Measurements from ENCODE around the gene SHISA9.

SHISA9 gene

GRCh38 chr16:13178318-13178717 is 276.9 kb downstream of the SHISA9 start:
- DNase-seq (ENCODE audit: low read depth) = no peak

- DNase-seq (ENCODE audit: low read depth) = no peak
These were observed 280.0 kb downstream of the SHISA9 start for GRCh38 chr16:13181432-13181831.

GRCh38 chr16:13186813-13187212 is 285.4 kb downstream of the SHISA9 start:
- DNase-seq (ENCODE audit: low read depth) = no peak

- DNase-seq (ENCODE audit: low read depth) = no peak
These were observed 287.9 kb downstream of the SHISA9 start for GRCh38 chr16:13189250-13189649.

- DNase-seq (ENCODE audit: low read depth) = no peak
These were observed 292.3 kb downstream of the SHISA9 start for GRCh38 chr16:13193721-13194120.

GRCh38 chr16:13194766-13195165 is 293.4 kb downstream of the SHISA9 start:
- no peak for DNase-seq (ENCODE audit: low read depth)

GRCh38 chr16:13203725-13204124 is 302.3 kb downstream of the SHISA9 start:
- DNase-seq (ENCODE audit: low read depth) = no peak

- no peak for DNase-seq (ENCODE audit: low read depth)
These were observed 304.0 kb downstream of the SHISA9 start for GRCh38 chr16:13205352-13205751.

- no peak for DNase-seq (ENCODE audit: low read depth)
These were observed 305.2 kb downstream of the SHISA9 start for GRCh38 chr16:13206606-13207005.

- no peak for DNase-seq (ENCODE audit: low read depth)
These were observed 305.8 kb downstream of the SHISA9 start for GRCh38 chr16:13207151-13207550.

- DNase-seq (ENCODE audit: low read depth) = no peak
These were observed 322.3 kb downstream of the SHISA9 start for GRCh38 chr16:13223666-13224065.

GRCh38 chr16:13229039-13229438 is 327.6 kb downstream of the SHISA9 start:
- no peak for DNase-seq (ENCODE audit: low read depth)

- no peak for DNase-seq (ENCODE audit: low read depth)
These were observed 330.0 kb downstream of the SHISA9 start for GRCh38 chr16:13231365-13231764.

GRCh38 chr16:13234999-13235398 is 333.6 kb downstream of the SHISA9 start:
- no peak for DNase-seq (ENCODE audit: low read depth)

GRCh38 chr16:13236308-13236707 is 334.9 kb downstream of the SHISA9 start:
- DNase-seq (ENCODE audit: low read depth) = no peak

- no peak for DNase-seq (ENCODE audit: low read depth)
These were observed 336.8 kb downstream of the SHISA9 start for GRCh38 chr16:13238182-13238581.

GRCh38 chr16:13242201-13242600 is 340.8 kb downstream of the SHISA9 start:
- no peak for DNase-seq (ENCODE audit: low read depth)

GRCh38 chr16:13244770-13245169 is 343.4 kb downstream of the SHISA9 start:
- DNase-seq (ENCODE audit: low read depth) = no peak

- no peak for DNase-seq (ENCODE audit: low read depth)
These were observed 344.4 kb downstream of the SHISA9 start for GRCh38 chr16:13245713-13246377.

- DNase-seq (ENCODE audit: low read depth) = no peak
These were observed 353.7 kb downstream of the SHISA9 start for GRCh38 chr16:13254998-13255614.

GRCh38 chr16:13262270-13263090 is 361.1 kb downstream of the SHISA9 start:
- DNase-seq (ENCODE audit: low read depth) = no peak

GRCh38 chr16:13264749-13265552 is 363.6 kb downstream of the SHISA9 start:
- no peak for DNase-seq (ENCODE audit: low read depth)

Data from activated T-helper 9 cell treated with anti-CD3 and anti-CD28 coated beads, Interleukin-2, amount 50 U/mL, for 16 hours (primary cell).